ENCODE results near the gene MTHFD1L. TPM values are rescaled to one million over a fixed set of nuclear protein-coding genes. Genes with fewer than 3 reads are reported as not detected.

MTHFD1L gene
- total RNA-seq, 1 donor from 2014 or later, result 66.0 TPM

DNA sequence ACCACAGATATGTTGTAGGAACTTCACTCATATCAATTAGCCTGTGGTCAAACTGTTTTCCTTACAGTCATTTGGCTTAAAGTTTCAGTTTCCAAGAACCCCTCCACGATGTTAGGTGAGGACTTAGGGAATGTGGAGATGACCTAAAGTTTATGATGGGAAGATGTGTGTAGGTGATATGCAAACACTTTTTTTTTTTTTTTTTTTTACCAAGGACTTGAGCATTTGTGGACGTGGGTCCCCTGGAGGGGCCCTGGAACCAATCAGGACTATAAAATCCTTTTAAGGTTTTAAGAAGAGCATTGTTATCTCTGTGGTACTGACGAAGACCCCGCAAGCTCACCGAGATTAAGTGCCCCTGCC, 478 bp upstream of the MTHFD1L start:
- no peak for DNase-seq (ENCODE audit: low spot score)
- peaks cover 28% of the 10 kb centered on the region for H3K4me1 Mint-ChIP-seq (ENCODE audit: unreplicated experiment)
- peak overlapping the region; percentile 89 for H3K27ac Mint-ChIP-seq (ENCODE audit: unreplicated experiment)
- TF ChIP-seq, protein P1, sequence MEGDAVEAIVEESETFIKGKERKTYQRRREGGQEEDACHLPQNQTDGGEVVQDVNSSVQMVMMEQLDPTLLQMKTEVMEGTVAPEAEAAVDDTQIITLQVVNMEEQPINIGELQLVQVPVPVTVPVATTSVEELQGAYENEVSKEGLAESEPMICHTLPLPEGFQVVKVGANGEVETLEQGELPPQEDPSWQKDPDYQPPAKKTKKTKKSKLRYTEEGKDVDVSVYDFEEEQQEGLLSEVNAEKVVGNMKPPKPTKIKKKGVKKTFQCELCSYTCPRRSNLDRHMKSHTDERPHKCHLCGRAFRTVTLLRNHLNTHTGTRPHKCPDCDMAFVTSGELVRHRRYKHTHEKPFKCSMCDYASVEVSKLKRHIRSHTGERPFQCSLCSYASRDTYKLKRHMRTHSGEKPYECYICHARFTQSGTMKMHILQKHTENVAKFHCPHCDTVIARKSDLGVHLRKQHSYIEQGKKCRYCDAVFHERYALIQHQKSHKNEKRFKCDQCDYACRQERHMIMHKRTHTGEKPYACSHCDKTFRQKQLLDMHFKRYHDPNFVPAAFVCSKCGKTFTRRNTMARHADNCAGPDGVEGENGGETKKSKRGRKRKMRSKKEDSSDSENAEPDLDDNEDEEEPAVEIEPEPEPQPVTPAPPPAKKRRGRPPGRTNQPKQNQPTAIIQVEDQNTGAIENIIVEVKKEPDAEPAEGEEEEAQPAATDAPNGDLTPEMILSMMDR (IDR thresholded peaks at IDR 0.05; ENCODE audit: unreplicated experiment), result no peak
- peaks cover 24% of the 10 kb centered on the region for H3K36me3 Mint-ChIP-seq (ENCODE audit: low read depth, unreplicated experiment)
- H3K9me3 Mint-ChIP-seq (ENCODE audit: unreplicated experiment), result no peaks in the 10 kb centered on the region
- peaks cover 17% of the 10 kb centered on the region for H3K27me3 Mint-ChIP-seq (ENCODE audit: unreplicated experiment)
- H3K4me3 Mint-ChIP-seq (ENCODE audit: unreplicated experiment), result peak overlapping the region; percentile 89

GRCh38 chr6:150866147-150866990, 867 bp downstream of the MTHFD1L start:
- H3K4me1 Mint-ChIP-seq (ENCODE audit: unreplicated experiment), result peaks cover 28% of the 10 kb centered on the region
- peak overlapping the region; percentile 100 for H3K27ac Mint-ChIP-seq (ENCODE audit: unreplicated experiment)
- peaks cover 21% of the 10 kb centered on the region for H3K36me3 Mint-ChIP-seq (ENCODE audit: low read depth, unreplicated experiment)
- TF ChIP-seq, protein P1 (IDR thresholded peaks at IDR 0.05; ENCODE audit: unreplicated experiment), result no peak
- peaks cover 17% of the 10 kb centered on the region for H3K27me3 Mint-ChIP-seq (ENCODE audit: unreplicated experiment)
- H3K9me3 Mint-ChIP-seq (ENCODE audit: unreplicated experiment), result no peaks in the 10 kb centered on the region
- peak; percentile 95 for DNase-seq (ENCODE audit: low spot score)
- H3K4me3 Mint-ChIP-seq (ENCODE audit: unreplicated experiment), result peak overlapping the region; percentile 96

DNA sequence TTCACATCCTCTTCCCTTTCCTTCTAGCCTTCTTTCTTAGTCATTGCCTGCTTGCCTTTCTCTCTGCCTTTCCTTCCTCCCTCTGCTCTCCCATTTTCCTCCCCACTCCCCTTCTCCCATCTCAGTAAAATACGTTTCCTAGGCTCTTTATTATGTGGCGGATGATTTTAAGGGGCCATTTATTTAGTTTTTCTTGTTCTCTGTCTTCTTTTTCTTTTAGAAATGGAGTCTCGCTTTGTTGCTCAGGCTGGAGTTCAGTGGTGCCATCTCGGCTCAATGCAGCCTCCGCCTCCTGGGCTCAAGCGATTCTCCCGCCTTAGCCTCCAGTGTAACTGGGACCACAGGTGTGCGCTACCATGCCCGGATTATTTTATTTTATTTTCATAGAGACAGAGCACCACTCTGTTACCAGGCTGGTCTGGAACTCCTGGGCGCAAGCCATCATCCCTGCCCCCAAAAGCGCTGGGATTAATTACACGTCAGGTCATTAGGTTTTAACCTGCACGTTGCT, 1.5 kb downstream of the MTHFD1L start:
- no peak for DNase-seq (ENCODE audit: low spot score)
- Mint-ChIP-seq H3K27ac (ENCODE audit: unreplicated experiment) (peak overlapping the region; percentile 100), H3K36me3 (ENCODE audit: low read depth, unreplicated experiment) (peaks cover 18% of the 10 kb centered on the region), H3K4me1 (ENCODE audit: unreplicated experiment) (peaks cover 26% of the 10 kb centered on the region), H3K9me3 (ENCODE audit: unreplicated experiment) (no peaks in the 10 kb centered on the region), H3K27me3 (ENCODE audit: unreplicated experiment) (peaks cover 17% of the 10 kb centered on the region), H3K4me3 (ENCODE audit: unreplicated experiment) (peak overlapping the region; percentile 96)
- TF ChIP-seq, protein P1 (IDR thresholded peaks at IDR 0.05; ENCODE audit: unreplicated experiment), result no peak

GRCh38 chr6:150868759-150869158, 3.3 kb downstream of the MTHFD1L start:
- H3K4me3 Mint-ChIP-seq (ENCODE audit: unreplicated experiment), result no peak overlapping the region
- DNase-seq (ENCODE audit: low spot score), result no peak
- H3K4me1 Mint-ChIP-seq (ENCODE audit: unreplicated experiment), result peaks cover 15% of the 10 kb centered on the region
- H3K36me3 Mint-ChIP-seq (ENCODE audit: low read depth, unreplicated experiment), result peaks cover 14% of the 10 kb centered on the region
- TF ChIP-seq, protein P1 (IDR thresholded peaks at IDR 0.05; ENCODE audit: unreplicated experiment), result no peak
- peaks cover 15% of the 10 kb centered on the region for H3K27me3 Mint-ChIP-seq (ENCODE audit: unreplicated experiment)
- H3K9me3 Mint-ChIP-seq (ENCODE audit: unreplicated experiment), result no peaks in the 10 kb centered on the region
- no peak overlapping the region for H3K27ac Mint-ChIP-seq (ENCODE audit: unreplicated experiment)

DNA sequence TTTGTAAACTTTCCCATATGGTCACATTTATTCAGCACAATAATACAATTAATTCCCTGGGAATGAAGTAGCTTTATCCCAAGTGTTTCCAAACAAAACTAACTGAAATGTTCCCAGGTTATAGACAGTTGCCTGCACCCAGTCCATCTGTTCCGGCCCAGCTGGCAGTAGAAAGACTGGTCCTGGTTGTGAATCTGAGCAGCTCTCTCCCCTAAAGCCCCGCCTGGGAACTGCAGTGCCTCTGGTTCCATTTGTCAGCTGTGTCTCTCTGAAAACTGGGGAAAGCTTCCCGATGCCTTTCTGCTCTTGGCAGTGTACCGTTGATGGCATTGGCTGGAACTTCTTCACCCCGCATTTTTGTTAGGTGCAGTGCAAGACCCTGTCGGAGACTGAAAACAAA, 8.7 kb downstream of the MTHFD1L start:
- TF ChIP-seq, protein P1 (IDR thresholded peaks at IDR 0.05; ENCODE audit: unreplicated experiment), result no peak
- H3K4me1 Mint-ChIP-seq (ENCODE audit: unreplicated experiment), result peaks cover 16% of the 10 kb centered on the region
- H3K4me3 Mint-ChIP-seq (ENCODE audit: unreplicated experiment), result no peak overlapping the region
- peaks cover 2% of the 10 kb centered on the region for H3K27me3 Mint-ChIP-seq (ENCODE audit: unreplicated experiment)
- no peak for DNase-seq (ENCODE audit: low spot score)
- peaks cover 17% of the 10 kb centered on the region for H3K36me3 Mint-ChIP-seq (ENCODE audit: low read depth, unreplicated experiment)
- H3K27ac Mint-ChIP-seq (ENCODE audit: unreplicated experiment), result no peak overlapping the region
- H3K9me3 Mint-ChIP-seq (ENCODE audit: unreplicated experiment), result no peaks in the 10 kb centered on the region
